BJ (cell line): ENCODE results near the gene STRIT1. TPM values are rescaled to one million over a fixed set of nuclear protein-coding genes. Genes with fewer than 3 reads are reported as not detected.

Experiments
- CTCF ChIA-PET: fragments of 350-600 bp; formaldehyde crosslinking; extraction: SDS; loops from one replicate; lab custom pipeline; 2021; ENCODE audit warnings: antibody characterized with exemption, inconsistent platforms; lab: Yijun Ruan, JAX
- POLR2A ChIA-PET: fragments of 300-600 bp; sonication (Branson Sonifier 250); formaldehyde crosslinking; extraction: SDS; loops from one replicate; lab custom pipeline; 2021; ENCODE audit warnings: antibody characterized with exemption; lab: Charles Lee
- DNase-seq: peaks from one replicate; pipeline ENCODE4 v3.0.0-alpha.2; 2011; ENCODE audit warnings: low read depth
- H3K27me3 ChIP-seq: 2 replicates; pipeline ENCODE4 v1.6.0; 2011; ENCODE audit warnings: low read length; ENCODE audit not compliant: control insufficient read depth, insufficient read depth
- H3K36me3 ChIP-seq: 2 replicates; pipeline ENCODE4 v1.5.1; 2011; ENCODE audit warnings: low read length; ENCODE audit not compliant: control insufficient read depth, insufficient read depth
- H3K4me3 ChIP-seq: 2 replicates; pipeline ENCODE4 v1.5.1; 2011; ENCODE audit warnings: low read depth, mild to moderate bottlenecking, control low read depth, low read length
- polyA plus RNA-seq: library from polyadenylated mRNA; depleted of rRNA; stranded (reverse); fragments of >200 nt; gene quantifications from 2 replicates; pipeline ENCODE4 v1.2.3, GENCODE V29; 2011
- TF ChIP-seq, protein P1 (sequence below): IDR thresholded peaks from 2 replicates; pipeline ENCODE4 v1.5.1; 2011; ENCODE audit warnings: low read depth, mild to moderate bottlenecking, control low read depth, inconsistent platforms, low read length, moderate library complexity; ENCODE audit not compliant: insufficient read depth

Gene STRIT1
- polyA plus RNA-seq, 1 experiment: not detected

DNA sequence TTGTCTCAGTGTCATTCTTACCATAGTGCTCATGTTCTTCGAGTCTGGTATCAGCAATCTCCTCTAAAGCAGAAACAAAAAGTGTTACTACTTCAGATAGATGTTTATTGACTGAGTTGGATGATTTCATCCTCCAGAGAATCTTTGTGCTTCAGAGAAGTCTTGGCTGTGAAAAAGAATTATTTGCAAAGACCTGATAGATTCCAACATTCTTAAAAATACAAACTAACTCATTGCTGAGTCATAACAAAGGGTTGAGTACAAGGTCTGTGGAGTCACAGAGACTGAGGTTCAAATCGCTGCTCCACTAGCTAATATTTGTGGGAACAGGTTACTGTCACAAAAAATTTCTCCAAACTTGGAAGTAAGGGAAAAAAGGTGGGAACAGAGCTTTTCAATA lies 9.0 kb upstream of the STRIT1 start:
- ChIA-PET POLR2A (no interaction called here), CTCF (interaction anchor here (1.4 kb wide), 1 partner anchor 19 kb away, joined by 3 read pairs; no protein-coding TSS in a partner anchor)
- Histone ChIP-seq H3K4me3 (no peak overlapping the region), H3K36me3 (no peaks in the 10 kb centered on the region), H3K27me3 (no peaks in the 10 kb centered on the region)
- DNase-seq: no peak
- TF ChIP-seq, protein P1, sequence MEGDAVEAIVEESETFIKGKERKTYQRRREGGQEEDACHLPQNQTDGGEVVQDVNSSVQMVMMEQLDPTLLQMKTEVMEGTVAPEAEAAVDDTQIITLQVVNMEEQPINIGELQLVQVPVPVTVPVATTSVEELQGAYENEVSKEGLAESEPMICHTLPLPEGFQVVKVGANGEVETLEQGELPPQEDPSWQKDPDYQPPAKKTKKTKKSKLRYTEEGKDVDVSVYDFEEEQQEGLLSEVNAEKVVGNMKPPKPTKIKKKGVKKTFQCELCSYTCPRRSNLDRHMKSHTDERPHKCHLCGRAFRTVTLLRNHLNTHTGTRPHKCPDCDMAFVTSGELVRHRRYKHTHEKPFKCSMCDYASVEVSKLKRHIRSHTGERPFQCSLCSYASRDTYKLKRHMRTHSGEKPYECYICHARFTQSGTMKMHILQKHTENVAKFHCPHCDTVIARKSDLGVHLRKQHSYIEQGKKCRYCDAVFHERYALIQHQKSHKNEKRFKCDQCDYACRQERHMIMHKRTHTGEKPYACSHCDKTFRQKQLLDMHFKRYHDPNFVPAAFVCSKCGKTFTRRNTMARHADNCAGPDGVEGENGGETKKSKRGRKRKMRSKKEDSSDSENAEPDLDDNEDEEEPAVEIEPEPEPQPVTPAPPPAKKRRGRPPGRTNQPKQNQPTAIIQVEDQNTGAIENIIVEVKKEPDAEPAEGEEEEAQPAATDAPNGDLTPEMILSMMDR: no peak

DNA sequence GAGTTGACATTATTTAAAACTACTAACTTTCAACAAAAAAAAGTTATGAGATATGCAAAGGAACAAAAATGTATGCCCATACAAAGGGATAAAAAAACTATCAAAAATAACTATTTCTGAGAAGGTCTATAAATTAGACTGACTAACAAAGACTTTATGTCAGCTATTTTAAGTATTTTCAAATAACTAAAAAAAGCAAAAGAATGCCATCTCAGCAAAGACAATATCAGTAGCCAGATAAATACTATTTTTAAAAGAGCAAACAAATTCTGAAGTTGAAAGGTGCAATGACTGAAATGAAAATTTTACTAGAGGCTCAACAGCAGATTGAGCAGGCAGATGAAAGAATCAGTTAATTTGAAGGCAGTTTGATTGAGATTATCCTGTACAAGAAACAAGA lies 3.6 kb upstream of the STRIT1 start:
- POLR2A ChIA-PET: no interaction called here
- CTCF ChIA-PET: no interaction called here
- no peak for DNase-seq
- no peak overlapping the region for H3K4me3 ChIP-seq
- no peaks in the 10 kb centered on the region for H3K36me3 ChIP-seq
- H3K27me3 ChIP-seq: no peaks in the 10 kb centered on the region
- TF ChIP-seq, protein P1: no peak

DNA sequence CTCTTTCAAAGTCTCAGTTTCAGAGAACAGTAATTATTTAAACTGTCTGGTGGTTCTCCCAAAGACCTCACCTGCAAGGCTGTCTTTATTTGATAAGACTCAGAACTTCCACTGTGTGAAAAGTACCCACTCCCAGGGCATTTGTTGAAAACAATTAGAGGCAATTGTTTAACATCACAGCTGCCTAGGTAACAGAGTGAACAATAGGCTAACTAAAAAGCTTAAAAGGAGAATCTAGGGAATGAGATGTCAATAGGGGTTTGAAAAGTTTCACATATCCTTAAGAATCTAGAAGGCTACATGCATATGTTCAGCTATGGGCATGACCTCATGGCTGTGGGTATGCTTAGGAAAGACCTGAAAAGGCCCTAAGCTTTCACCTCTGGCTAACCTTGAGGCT lies 2.9 kb upstream of the STRIT1 start:
- H3K36me3 ChIP-seq: no peaks in the 10 kb centered on the region
- TF ChIP-seq, protein P1: no peak
- no peaks in the 10 kb centered on the region for H3K27me3 ChIP-seq
- H3K4me3 ChIP-seq: no peak overlapping the region
- CTCF ChIA-PET: interaction anchor here (0.6 to 1.3 kb wide), 2 partner anchors 8 to 63 kb away, joined by 3 read pairs; no protein-coding TSS in a partner anchor
- DNase-seq: no peak
- POLR2A ChIA-PET: no interaction called here

DNA sequence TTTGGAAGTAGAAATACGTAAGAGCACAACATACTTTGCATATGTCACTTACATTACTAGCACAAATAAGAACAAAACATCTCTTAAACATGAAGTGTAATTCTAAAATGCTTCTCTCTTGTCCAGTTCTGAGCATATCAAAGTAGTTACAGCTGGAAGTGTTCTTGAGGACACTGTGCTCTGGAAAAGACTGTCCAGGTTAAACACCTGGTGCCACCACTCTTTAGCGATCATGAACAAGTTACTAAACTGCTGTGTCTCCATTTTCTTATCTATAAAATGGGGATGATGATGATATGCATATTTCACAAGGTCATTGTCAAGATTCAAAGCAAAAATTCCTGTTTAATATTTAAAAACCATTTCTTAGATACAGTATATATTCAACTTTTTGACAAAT lies 790 bp downstream of the STRIT1 start:
- Histone ChIP-seq H3K27me3 (no peaks in the 10 kb centered on the region), H3K4me3 (no peak overlapping the region), H3K36me3 (no peaks in the 10 kb centered on the region)
- CTCF ChIA-PET: no interaction called here
- POLR2A ChIA-PET: no interaction called here
- DNase-seq: no peak
- TF ChIP-seq, protein P1: no peak

DNA sequence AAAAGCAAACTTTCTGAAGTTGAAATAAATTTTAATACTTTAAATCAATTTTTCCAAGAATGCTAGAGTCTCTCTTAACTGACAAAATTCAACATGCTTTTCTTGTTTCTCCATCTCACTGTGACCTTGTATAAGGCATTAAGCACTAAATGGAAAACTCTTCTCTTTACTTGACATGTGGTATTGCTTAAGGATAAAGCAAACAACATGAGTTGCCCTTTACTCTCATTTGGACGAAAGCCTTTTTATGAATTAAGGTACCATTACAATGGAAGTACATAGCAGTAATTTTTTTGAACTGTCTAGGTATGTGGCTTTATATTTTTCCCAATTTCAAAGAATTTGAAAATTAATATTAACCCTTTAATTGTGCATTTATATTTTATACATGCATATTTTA lies 1.4 kb downstream of the STRIT1 start:
- H3K36me3 ChIP-seq: no peaks in the 10 kb centered on the region
- no peak overlapping the region for H3K4me3 ChIP-seq
- DNase-seq: no peak
- ChIA-PET CTCF (no interaction called here), POLR2A (no interaction called here)
- TF ChIP-seq, protein P1: no peak
- no peaks in the 10 kb centered on the region for H3K27me3 ChIP-seq
